GM21515 (cell line): ENCODE measurements around the gene PRMT5.
A peak's percentile ranks its signal among the peaks of the same experiment; 100 is the strongest.

Experiments used
- ATAC-seq: cut with Tn5 transposase; IDR thresholded peaks from one replicate; pipeline ENCODE4 v1.9.1; 2021; ENCODE audit not compliant: unreplicated experiment

PRMT5 gene

DNA sequence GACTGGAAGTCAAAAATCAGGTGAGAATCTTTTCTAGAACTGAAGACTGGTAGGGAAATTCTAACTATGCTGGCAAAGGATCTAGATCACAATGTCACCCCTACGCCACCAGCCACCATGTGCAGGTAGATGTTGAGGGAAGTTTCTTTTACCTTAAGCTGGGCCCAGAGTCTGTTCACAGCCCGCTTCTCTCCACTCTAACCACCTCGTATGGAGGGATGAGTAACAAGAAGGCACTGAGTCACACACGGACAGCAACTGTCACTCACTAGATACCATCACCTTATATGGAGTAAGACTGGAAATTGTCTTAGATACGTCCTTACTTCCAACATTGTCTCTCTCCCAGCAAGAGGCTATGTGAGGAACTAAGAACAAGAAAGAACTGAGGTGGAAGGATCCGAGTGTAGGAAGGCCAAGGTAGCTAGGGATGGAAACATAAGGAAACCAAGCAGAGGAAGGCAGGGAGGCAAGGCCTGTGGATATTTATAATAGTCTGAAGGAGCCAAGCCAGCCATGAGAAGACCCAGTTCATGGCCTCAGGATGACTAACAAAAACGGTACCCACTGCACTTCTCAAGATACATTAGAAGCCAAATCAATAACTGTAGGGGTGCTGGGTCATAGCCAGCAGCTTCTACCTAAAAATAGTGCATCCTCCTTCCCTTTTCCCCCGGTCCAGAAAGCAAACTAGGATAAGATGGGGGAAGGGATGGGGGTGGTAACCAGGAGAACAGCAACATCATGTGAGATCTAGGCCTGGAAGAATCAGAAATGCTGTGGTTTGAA lies 30.7 kb downstream of the PRMT5 start:
- ATAC-seq: no peak

DNA sequence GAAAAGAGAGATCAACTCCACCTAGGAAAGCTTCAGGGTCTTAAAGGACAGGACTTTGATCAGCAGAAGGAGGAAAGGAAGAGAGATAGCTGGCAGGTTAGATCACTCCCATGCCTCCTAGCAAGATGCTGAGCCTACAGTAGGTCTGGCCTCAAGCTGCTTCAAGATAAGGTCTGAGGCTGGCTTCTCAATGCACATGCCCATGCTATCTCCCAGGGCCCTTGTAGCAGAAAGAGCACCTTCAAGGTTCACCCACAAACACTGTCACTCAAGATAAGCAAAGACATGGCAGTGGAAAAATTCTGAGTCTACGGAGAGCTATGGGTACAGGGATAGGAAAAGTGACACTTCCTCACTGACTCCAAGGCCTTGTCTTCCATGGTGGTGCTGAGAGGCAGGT lies 31.8 kb downstream of the PRMT5 start:
- no peak for ATAC-seq

DNA sequence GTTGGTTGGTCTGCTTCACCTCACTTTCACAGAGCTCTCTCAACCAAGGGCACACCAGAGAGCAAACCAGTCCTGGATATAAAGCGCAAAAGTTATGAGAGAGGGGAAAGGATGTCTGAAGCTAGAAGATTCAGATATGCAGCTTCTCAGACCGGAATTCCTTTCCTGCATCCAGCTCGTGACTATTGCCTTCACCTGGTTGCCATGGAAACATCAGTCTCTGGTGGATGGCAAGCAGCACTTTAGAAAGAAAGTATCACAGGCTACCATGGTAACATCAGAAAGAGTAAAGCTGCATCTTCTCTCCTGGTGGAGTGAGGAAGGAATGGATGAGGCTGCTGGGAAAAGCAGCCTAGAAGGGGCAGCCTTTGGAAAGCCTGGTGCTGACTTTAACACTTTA lies 32.4 kb downstream of the PRMT5 start:
- ATAC-seq: no peak

DNA sequence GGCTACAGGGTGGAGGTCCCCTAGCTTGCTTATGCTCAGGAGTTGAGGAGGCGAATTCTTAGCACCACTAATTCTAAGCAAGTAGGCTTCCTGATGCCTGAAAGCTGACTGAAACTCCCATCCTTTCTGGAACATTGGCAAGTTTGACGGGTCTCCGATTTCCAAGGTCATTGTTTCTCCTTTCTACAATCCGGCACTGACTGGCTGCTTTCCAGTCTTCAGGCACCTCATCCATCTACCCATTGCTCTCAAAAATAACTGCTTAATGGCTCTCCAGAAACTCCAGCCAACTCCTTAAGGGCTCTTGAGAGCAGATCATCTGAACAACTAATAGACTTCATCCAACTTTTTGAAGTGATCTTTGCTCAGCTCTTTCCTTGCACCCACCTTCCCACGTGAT lies 32.8 kb downstream of the PRMT5 start:
- ATAC-seq: no peak

DNA sequence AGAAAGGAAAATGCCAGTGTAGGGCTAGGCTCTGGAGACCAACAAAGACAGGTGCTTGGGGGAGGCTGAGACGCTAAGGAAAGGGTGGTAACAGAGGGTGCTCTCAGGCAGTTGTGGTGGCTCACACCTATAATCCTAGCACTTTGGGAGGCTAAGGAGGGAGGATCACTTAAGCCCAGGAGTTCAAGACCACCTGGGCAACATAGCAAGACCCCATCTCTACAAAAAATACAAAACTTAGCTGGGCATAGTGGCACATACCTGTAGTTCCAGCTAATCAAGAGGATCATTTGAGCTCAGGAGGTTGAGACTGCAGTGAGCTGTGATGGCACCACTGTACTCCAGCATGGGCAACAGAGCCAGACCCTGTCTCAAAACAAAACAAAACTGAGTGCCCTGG lies 33.8 kb downstream of the PRMT5 start:
- ATAC-seq: no peak

DNA sequence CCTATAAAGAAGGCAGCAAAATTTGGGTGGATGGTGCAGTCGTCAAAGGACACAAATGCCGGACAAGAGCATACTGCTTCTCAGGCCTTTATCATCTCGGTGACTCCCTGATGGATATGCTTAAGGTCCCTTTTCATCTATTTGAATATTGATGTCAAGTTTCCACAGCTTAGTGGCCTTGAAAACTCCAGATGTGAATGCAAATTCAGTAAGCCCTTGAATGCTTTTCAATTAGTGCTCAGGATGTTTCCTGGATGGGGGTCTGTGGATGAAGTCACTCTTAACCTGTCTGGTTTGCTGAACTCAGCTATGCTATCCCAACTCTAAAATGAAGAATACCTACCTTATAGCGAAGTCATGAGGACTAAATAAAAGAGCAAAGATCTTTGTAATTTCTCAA lies 35.5 kb downstream of the PRMT5 start:
- no peak for ATAC-seq

DNA sequence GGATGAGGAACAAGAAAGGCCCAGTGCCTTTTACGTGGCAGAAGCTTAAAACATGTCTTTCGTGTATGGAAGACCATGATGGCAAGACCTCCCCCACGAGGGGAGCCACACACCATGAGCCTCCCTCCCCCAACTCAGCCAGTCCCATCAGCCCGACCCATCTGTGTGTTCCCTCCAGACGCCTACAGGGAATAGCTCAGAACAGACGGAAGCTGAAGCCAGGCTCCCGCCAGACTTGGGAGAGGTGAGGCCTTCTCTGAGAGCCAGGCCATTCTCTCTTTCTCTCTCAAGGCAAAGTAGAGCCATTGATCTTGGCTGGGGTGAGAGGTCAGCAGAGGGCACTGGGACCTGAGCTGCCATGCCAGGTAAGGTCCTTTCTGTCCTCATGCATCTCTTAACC lies 36.7 kb downstream of the PRMT5 start:
- ATAC-seq: no peak

DNA sequence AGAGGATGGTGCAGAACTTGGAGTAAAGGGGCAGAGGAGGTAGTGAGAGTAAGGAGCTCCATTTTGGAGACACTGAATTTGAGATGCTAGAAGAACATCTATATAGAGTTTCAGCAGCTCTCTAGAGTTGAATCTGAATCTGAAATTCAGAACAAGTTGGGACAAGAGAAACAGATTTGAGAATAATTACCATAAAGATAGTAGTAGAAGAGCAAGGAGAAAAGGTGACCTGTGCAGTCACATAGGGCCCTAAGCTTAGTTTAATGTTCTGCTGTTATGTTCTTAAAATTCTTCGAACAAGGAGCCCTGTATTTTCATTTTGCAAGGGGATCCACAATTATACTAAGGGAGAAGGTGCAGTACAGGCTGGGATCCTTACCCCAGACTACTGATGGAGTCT lies 38.8 kb downstream of the PRMT5 start:
- no peak for ATAC-seq

DNA sequence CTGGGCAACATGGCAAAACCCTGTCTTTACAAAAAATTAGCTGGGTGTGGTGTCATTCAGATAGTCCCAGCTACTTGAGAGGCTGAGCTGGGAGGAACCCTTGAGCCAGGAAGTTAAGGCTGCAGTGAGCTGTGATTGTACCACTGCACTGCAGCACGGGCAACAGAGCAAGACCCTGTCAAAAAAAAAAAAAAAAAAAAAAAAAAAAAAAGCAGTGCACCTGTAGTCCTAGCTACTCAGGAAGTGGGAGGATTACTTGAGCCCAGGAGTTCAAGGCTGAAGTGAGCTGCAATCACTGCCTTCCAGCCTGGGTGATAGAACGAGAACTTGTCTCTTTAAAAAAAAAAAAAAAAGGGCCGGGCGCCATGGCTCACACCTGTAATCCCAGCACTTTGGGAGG lies 40.5 kb downstream of the PRMT5 start:
- no peak for ATAC-seq

DNA sequence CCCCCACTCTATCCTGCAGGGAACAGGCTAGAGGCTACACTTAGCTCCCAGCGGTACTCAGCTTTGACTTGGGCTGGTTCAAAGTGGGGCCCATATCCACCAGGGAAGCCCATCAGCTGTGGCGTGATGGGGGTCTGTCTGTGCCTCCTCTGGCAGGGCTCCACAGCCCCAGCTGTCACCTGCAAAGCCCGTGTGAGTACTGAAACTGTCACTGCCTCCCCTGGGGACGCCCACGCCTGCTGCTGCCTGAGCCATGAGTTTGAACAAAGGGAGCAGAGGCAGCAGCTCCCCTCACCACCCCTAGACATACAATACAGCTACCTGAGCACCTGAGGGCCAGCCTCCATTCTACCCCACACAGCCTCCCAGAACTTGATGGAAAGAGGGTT lies 41.2 kb downstream of the PRMT5 start:
- ATAC-seq: peak; percentile 47

DNA sequence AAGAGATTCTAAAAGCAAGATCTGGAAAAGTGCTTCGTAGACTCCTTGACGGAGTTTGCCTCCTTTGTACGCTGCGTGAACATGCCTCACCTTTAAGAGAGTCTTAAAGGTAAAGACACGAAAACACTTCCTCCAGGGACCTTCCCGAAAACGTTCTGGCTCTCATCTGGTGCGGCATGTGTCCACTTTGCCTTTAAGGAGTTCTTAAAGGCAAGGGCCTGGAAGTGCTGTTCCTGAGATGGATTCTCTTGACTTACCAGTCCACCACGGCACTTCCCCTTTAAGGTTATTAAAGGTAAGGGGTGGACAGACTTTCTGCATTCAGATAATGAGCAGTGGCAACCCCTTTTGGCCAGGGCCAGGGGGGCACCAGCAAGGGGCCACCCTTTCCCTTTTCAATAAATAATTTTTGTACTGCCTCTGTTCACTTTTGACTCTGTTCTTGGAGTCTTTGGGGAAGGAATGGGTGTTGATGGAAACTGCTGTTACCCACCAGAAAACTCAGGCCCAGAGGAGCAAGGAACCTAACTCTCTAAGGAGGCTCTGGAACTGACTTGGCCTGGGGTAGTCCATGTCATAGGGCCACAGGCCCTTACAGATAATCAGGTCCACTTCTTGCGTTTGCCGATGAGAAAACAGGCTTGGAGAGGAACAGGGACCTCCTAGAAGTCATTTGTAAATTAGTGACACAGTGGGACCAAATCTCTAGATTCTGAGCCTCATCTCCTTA lies 41.8 kb downstream of the PRMT5 start:
- peak; percentile 39 for ATAC-seq

DNA sequence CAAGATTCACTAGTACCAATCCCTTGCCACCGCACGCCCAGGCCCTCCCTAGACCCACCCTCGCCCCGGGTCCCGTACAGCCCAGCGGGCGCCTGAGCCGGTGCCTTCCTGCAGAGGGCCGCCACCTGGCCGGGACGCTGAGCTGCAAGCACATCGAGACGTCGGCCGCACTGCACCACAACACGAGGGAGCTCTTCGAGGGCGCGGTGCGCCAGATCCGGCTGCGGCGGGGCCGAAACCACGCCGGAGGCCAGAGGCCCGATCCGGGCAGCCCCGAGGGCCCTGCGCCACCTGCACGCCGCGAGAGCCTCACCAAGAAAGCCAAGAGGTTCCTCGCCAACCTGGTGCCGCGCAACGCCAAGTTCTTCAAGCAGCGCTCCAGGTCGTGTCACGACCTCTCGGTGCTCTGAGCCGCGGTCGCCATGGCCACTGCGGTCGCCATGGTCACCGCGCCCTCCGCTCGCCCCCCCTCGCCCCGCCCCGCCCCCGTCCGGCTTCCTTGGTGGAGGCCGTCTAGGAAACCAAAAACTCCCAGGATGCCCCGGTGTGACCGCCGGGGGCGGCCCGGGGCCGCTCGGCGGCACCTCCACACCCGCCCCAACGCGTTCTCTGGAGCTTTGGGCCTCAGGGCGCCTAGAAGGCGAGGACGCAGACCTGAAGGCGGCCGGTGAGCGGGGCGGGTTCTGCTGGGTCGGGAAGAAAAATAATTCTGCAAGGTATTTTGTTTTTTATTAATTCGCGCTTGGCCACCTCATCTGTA lies 42.5 kb downstream of the PRMT5 start:
- peak; percentile 36 for ATAC-seq

DNA sequence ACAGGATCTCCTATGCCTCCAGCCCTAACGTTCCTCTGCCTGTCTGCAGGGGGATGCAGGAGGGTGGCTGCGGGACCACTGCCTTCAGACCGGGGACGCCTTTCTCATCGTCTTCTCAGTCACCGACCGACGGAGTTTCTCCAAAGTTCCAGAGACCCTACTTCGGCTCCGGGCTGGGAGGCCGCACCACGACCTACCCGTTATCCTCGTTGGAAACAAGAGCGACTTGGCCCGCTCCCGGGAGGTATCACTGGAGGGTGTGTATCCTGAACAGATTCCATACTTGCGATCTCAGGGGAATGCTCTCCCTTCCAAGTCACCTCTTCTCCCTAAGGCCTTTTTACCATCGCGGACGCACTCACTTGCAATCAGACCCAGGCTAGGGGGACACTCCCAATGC lies 43.2 kb downstream of the PRMT5 start:
- no peak for ATAC-seq

DNA sequence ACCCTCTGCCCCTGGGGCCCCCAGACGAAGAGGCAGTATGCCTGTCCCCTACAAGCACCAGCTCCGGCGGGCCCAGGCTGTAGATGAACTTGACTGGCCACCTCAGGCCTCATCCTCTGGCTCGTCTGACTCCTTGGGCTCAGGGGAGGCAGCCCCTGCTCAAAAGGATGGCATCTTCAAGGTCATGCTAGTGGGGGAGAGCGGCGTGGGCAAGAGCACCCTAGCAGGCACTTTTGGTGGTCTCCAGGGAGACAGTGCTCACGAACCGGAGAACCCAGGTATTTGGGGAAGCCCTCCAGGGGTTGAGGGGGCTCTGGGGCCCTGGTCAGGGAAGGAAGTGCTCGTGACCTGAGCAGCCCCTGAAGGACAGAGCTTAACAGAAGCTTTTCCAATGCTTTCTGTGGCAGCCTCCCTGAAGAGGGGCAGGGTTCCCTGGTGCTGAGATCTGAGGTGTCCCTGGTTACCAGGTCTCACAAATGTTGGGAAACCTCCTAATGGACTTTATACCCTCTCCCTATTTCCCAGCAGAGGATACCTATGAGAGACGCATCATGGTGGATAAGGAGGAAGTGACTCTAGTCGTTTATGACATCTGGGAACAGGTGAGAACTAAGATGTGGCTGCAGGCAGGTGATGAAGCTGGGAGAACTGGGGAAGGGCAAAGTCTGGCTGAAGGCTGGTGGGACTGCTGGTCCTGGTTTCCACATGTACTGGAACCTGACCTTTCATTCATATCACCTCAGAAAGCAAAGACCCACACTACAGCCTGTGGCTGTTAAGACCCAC lies 44.2 kb downstream of the PRMT5 start:
- no peak for ATAC-seq

DNA sequence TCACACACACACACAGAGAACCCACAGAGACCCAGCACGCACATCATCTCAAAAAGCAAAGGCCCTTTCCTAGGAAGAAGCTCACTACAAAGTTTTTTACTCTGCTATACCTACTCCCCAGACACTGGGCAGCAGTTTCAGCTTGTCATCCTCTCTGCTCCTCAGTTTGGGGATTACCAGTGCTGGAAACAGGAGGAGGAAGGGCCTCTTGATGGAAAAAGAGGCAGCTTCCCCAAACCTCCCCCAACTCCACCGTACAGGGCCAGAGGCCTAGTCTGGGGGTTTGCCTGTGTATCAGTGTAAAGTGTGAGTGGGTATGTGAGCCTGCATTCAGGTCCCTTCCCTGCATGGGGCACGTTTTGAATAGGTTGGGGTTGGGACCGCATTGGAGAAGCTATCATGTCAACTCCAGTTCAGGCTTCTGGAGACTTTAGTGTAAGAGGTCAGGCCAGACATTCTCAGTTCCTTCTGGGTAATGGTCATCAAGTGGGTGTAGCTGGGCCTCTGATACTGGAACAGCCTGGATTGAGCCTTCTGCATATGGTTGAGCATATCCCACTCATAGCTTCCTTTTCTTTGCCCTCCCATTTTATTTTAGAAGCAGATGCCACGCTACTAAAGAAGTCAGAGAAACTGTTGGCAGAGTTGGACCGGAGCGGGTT lies 45.0 kb downstream of the PRMT5 start:
- no peak for ATAC-seq

DNA sequence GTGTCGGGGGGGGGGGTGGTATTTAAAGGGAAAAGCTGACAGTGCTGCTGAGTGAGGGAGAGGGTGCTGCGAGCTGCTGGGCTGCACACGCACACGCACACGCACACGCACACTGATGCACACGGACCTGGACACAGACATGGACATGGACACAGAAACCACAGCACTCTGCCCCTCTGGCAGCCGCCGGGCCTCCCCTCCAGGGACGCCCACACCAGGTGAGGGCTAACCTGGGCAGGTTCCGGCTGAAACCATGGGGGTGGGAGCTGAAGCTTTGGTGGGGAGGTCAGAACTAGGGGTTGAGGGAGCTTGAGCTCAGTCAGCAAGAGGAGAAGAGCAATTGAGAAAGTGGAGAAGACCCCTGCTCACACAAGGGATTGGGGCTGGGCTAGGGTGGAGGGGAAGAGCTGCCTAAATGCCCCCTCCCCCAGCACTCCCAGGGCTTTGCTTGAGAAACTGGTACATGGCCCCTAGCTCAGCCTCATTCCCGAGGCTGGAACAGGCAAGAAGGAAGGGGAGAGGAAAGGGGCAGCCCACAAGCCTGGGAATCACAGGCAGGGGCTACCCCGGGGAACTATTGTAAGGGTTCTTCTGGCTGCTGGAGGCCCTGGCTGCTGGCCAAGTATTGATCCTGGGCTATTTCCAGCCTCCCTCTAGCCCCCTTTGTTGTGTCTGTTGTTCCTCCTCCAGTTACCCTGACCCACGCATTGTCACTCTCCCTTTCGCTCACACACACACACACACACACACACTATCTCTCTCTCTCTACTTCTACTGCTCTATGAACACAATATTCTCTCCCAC lies 45.8 kb downstream of the PRMT5 start, which contains the start of gene REM2:
TSS of gene REM2 (plus strand) at position 50 of the 804 bp plus-strand sequence. CDS start at position 116, 66 bp downstream.
- no peak for ATAC-seq

DNA sequence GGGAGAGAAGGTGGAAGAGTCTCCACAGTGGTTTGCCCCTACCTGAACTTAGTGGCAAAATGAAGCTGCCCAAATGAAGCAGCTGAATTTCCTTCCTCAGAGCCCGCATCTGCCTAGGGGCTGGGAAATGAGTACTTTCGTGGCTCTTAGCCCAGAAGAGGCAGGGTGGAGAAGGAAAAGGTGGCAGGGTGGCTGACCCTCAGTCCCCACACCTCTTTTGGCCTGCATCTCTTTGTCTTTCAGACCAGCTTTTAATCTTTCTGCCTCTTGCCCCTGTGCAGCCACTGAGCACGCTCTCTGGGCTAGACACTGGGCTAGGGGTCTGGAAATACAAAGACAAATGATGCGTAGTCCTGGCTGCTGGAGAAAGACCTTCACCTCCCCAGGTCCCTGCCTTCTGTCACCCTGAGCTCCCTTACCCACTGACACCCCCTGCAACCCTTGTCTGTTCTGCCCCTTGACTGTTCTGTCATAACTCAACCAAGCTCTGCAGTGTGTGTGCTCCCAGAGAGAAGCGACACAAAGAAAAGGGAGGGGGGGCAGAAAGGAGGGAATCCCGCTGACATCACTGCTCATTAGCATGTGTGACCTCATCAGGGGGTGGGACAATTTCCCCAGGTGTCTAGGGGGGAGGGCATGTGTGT lies 46.5 kb downstream of the PRMT5 start:
- ATAC-seq: no peak

DNA sequence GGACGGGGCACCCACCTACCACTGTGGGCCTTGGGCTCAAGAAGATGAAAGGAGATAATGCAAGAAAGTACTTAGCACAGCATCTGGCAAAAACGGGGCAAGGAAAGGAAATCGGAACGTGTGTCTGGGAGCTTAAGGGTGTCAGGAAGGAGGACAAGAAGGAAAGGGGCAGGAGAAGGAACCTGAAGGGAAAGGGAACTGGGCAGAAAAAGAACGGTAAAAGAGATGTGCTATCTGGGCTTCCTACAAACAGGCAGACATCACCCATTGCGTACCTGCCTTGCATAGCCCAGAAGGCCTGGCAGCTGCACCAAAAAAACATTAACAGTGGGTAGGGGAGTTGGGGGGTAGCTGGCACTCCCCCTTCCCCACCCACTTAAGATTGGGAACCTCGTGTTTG lies 47.1 kb downstream of the PRMT5 start:
- no peak for ATAC-seq
